Activated T-cell treated with anti-CD3 and anti-CD28 coated beads, Interleukin-2, amount 50 U/mL, for 4 hours (primary cell): ENCODE data around the gene TAP2. TPM values are rescaled to one million over a fixed set of nuclear protein-coding genes. Genes with fewer than 3 reads are reported as not detected.
"Not testable (repeated sequence)": the region's sequence is repeated elsewhere in the genome, so short reads cannot be mapped to it uniquely, and the experiment has no call there.

Experiments used
- ATAC-seq, 2 donors: fragments of 200-7000 bp; cut with Tn5 transposase; one replicate each; pipeline ENCODE4 v1.10.0; 2021
- DNase-seq: peaks from one replicate; pipeline ENCODE4 v3.0.0-alpha.2; 2020
- H3K27me3 Mint-ChIP-seq: one replicate; pipeline ENCODE4 v1.8.0; 2021; ENCODE audit warnings: low read depth, mixed read lengths
- H3K36me3 Mint-ChIP-seq: one replicate; pipeline ENCODE4 v1.8.0; 2022; ENCODE audit warnings: mixed read lengths; ENCODE audit not compliant: insufficient read depth
- H3K4me1 Mint-ChIP-seq: one replicate; pipeline ENCODE4 v1.8.0; 2021; ENCODE audit warnings: low read depth, mixed read lengths
- H3K4me3 Mint-ChIP-seq: one replicate; pipeline ENCODE4 v1.8.0; 2021; ENCODE audit warnings: mild to moderate bottlenecking, moderate library complexity, mixed read lengths
- H3K9me3 Mint-ChIP-seq: one replicate; pipeline ENCODE4 v1.8.0; 2021; ENCODE audit warnings: mixed read lengths
- total RNA-seq, 3 donors: library from RNA; stranded (reverse); gene quantifications; one replicate each; pipeline ENCODE4 v1.2.1, GENCODE V29; 2021

TAP2 gene
- total RNA-seq, 3 donors from 2014 or later, result 288 to 334 (median 305) TPM

DNA sequence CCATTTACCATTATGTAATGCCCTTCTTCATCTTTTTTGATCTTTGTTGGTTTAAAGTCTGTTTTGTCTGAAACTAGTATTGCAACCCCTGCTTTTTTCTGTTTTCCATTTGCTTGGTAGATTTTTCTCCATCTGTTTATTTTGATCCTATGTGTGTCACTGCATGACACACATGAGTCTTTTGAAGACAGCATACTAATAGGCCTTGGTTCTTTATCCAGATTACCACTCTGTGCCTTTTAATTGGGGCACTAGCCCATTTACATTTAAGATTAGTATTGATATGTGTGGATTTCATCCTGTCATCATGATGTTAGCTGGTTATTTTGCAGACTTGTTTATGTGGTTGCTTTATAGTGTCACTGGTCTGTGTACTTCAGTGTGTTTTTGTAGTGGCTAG is 33.1 kb downstream of the TAP2 start:
- H3K4me1 Mint-ChIP-seq, H3K9me3 Mint-ChIP-seq, DNase-seq, H3K36me3 Mint-ChIP-seq, H3K4me3 Mint-ChIP-seq: not testable (repeated sequence)
- peak; percentile 52 to 58 for ATAC-seq
- peaks cover 43% of the 10 kb centered on the region for H3K27me3 Mint-ChIP-seq

DNA sequence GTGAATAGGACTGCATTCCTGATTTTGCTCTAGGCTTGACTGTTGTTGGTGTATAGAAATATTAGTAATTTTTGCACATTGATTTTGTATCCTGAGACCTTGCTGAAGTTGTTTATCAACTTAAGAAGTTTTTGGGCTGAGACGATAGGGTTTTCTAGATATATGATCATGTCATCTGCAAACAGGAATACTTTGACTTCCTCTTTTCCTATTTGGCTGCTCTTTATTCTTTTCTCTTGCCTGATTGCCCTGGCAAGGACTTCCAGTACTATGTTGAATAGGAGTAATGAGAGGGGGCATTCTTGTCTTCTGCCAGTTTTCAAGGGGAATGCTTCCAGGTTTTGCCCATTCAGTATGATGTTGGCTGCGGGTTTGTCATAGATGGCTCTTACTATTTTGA is 35.1 kb downstream of the TAP2 start:
- peaks cover 47% of the 10 kb centered on the region for H3K27me3 Mint-ChIP-seq
- no peaks in the 10 kb centered on the region for H3K4me1 Mint-ChIP-seq
- H3K36me3 Mint-ChIP-seq, result peaks cover 2% of the 10 kb centered on the region
- peaks cover 7% of the 10 kb centered on the region for H3K9me3 Mint-ChIP-seq
- no peak overlapping the region for H3K4me3 Mint-ChIP-seq
- DNase-seq (no peak), ATAC-seq (no peak)

DNA sequence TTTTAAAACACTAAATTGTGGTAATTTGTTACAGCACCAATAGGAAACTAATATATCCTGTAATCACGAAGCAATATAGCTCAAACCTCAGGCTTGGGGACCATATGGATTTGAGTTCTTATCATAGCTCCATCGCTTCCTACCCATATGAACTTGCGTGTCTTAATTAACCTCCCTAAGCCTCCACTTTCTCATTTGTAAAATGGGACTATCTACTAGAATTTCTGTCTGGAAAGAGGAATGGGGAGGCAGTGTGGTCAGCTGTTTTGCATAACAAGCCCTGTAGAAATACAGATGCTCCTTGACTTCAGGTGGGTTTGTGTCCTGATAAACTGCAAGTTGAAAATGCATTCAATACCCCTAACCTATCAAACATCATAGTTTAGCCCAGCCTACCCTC is 38.8 kb downstream of the TAP2 start:
- peaks cover 2% of the 10 kb centered on the region for H3K36me3 Mint-ChIP-seq
- H3K4me1 Mint-ChIP-seq, result peaks cover 12% of the 10 kb centered on the region
- H3K27me3 Mint-ChIP-seq, result peaks cover 45% of the 10 kb centered on the region
- ATAC-seq (no peak), DNase-seq (no peak)
- peaks cover 9% of the 10 kb centered on the region for H3K9me3 Mint-ChIP-seq
- H3K4me3 Mint-ChIP-seq, result no peak overlapping the region

DNA sequence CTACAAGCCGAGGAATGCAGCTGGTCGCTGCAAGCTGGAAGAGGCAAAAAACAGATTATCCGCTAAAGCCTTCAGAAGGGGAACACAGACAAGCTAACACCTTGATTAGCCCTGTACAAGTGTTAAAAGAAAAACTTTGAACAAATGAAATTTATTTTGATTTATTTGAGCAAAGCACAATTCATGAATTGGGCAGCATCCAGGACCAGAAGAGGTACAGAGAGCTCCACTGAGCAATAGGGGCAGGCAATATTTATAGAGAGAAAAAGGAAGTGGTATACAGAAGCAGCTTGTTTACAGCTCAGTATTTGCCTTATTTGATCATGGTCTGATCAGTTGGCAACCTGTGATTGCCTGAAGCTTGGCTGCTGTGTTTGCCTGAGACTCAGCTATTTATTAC is 39.4 kb downstream of the TAP2 start:
- no peak for DNase-seq
- Mint-ChIP-seq H3K27me3 (peaks cover 39% of the 10 kb centered on the region), H3K36me3 (peaks cover 2% of the 10 kb centered on the region), H3K4me1 (peaks cover 17% of the 10 kb centered on the region), H3K9me3 (peaks cover 9% of the 10 kb centered on the region), H3K4me3 (no peak overlapping the region)
- ATAC-seq, result no peak

DNA sequence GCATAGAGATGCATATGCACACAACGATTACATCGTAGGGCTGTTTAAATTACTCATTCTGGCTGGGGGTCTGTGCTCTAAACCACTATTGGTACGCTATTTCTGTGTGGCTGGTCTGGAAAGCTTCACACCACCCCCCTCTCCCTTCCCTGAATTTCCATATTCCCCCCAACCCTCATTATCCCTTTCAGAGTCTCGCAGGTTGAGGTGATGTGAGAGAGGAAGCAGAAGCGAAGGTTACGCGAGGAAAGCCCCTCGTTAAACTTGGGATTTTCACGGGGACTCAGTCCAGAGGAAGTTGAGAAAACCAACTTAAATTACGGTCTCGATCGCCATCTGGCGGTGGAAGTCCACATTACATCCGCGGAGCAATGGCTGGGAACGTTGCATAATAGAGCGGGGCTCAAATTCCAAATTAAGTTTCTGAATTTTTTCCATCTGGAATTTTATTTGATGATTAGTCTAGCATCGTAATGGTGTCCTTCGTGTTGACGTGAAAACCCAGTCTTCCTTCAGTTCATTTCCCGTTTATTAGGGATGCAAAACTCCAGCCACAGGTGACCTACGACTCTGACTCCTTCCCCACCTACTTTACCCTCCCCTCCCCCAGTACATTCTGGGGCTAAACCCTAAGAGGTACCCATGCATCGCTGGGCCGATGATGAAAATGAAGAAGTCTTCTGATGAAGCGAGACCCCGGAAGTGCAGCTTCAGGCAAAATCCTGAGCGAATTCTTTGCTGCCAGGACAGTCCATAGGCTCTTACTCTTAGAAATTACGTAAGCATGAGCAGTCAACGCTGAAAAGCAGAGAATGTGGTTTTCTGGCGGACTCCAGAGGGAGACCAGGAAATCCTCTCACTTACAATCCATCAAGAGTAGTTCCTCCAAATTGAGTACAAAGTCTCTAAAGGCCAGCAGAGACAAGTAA is 41.4 kb downstream of the TAP2 start:
- ATAC-seq, result peak; percentile 62 to 78
- Mint-ChIP-seq H3K27me3 (peaks cover 46% of the 10 kb centered on the region), H3K9me3 (peaks cover 9% of the 10 kb centered on the region), H3K36me3 (peaks cover 2% of the 10 kb centered on the region), H3K4me1 (peaks cover 20% of the 10 kb centered on the region), H3K4me3 (peak overlapping the region; percentile 71)
- peak; percentile 82 for DNase-seq

DNA sequence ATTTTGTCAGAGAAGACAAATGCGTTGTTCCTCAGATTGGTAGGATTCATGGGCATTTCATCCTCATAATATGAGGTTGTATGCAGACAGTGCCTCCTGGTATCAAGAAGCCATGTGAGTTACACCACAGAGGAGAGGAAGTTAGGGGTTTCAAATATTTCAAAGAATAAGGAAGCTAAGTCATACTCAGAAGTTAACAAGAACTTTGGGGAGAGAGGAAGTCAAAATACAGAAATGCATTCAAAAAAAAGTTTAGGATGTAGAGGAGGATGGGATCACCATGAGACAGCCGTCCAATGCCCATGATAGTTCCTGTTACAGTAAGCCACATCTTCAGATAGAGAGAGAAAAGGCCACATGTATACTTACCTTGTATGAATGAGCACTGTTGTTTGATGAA is 44.0 kb downstream of the TAP2 start:
- ATAC-seq, result no peak
- no peak overlapping the region for H3K4me3 Mint-ChIP-seq
- H3K4me1 Mint-ChIP-seq, result peaks cover 20% of the 10 kb centered on the region
- H3K9me3 Mint-ChIP-seq, result peaks cover 9% of the 10 kb centered on the region
- no peak for DNase-seq
- peaks cover 2% of the 10 kb centered on the region for H3K36me3 Mint-ChIP-seq
- peaks cover 53% of the 10 kb centered on the region for H3K27me3 Mint-ChIP-seq

DNA sequence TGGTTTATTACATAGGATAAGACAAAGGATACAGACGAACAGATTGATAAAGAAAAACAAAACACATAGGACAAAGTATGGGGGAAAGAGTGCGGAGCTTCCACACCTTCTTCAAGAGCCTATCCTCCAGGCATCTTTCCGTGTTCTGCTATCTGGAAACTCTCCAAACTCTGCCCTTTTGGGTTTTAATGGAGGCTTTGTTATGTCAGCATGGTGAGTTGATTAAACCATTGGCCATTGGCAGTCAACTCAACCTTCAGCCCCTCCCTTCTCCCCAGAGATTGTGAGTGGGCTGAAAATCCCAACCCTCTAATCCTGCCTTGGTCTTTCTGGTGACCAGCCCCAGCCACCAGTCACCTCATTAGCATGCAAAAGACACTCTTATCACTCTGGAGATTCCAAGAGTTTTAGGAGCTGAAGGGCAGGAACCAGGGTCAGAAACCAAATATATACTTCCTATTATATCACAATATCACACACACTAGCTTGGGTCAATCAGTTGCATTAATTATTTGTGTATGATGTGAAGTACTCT is 45.6 kb downstream of the TAP2 start:
- peaks cover 56% of the 10 kb centered on the region for H3K27me3 Mint-ChIP-seq
- no peak overlapping the region for H3K4me3 Mint-ChIP-seq
- DNase-seq, result no peak
- peaks cover 20% of the 10 kb centered on the region for H3K4me1 Mint-ChIP-seq
- no peak for ATAC-seq
- no peaks in the 10 kb centered on the region for H3K36me3 Mint-ChIP-seq
- no peaks in the 10 kb centered on the region for H3K9me3 Mint-ChIP-seq

DNA sequence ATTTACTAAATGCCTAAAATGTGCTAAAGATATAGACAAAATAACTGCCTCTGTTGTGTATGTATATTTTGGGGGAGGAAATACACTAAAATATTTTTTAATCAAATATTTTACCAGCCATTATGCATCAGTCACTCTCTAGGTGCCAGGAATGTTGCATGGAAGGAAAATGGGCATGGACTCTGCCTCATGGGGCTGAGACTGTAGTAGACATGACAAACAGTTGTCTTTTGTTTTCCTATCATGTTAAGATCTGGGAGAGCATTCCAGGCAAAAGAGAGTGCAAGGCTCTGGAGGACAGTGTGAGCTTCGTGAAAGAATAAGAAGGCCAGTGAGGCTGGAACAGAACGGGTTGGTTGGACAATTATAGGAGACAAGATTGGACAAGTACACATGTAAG is 48.2 kb downstream of the TAP2 start:
- no peak for DNase-seq
- H3K9me3 Mint-ChIP-seq, result no peaks in the 10 kb centered on the region
- H3K4me3 Mint-ChIP-seq, result no peak overlapping the region
- no peaks in the 10 kb centered on the region for H3K36me3 Mint-ChIP-seq
- H3K27me3 Mint-ChIP-seq, result peaks cover 62% of the 10 kb centered on the region
- ATAC-seq, result no peak
- H3K4me1 Mint-ChIP-seq, result peaks cover 11% of the 10 kb centered on the region

Other genes starting within 250 kb of the TAP2 start
- gene HLA-DRB1, start 248.9 kb downstream of the TAP2 start, total RNA-seq, result 10 to 100 TPM in 2 of 3 donors, 1 to 10 TPM in 1; 6.4 to 15.0 (median 11.3) TPM
- gene HLA-DQA1, start 201.3 kb downstream of the TAP2 start, total RNA-seq, result 10 to 100 TPM in 1 of 3 donors, 1 to 10 TPM in 2; 6.6 to 13.1 (median 6.7) TPM
- gene HLA-DQB1, start 172.1 kb downstream of the TAP2 start, total RNA-seq, result 10 to 100 TPM in 1 of 3 donors, 1 to 10 TPM in 2; 3.8 to 12.5 (median 6.2) TPM
- under 1 TPM in 2 of 3 donors, not detected in 1; 0.41 to 0.50 TPM for gene HLA-DQA2, start 97.3 kb downstream of the TAP2 start, total RNA-seq
- under 1 TPM in 2 of 3 donors, not detected in 1; 0.56 to 0.82 TPM for gene HLA-DQB2, start 75.2 kb downstream of the TAP2 start, total RNA-seq
- gene HLA-DOB, start 21.7 kb downstream of the TAP2 start, total RNA-seq, result 1 to 10 TPM in 2 of 3 donors, under 1 TPM in 1; 0.82 to 2.0 (median 1.2) TPM
- gene PSMB8, start 5.3 kb upstream of the TAP2 start, total RNA-seq, result 100 to 1,000 TPM; 327 to 343 (median 337) TPM
- 100 to 1,000 TPM; 457 to 505 (median 503) TPM for gene TAP1, start 15.0 kb upstream of the TAP2 start, total RNA-seq
- gene PSMB9, start 15.5 kb upstream of the TAP2 start, total RNA-seq, result 100 to 1,000 TPM; 208 to 241 (median 210) TPM
- gene HLA-DMB, start 102.3 kb upstream of the TAP2 start, total RNA-seq, result 1 to 10 TPM in 2 of 3 donors, under 1 TPM in 1; 0.46 to 1.6 (median 1.4) TPM
- 1 to 10 TPM; 4.3 to 6.4 (median 5.5) TPM for gene HLA-DMA, start 114.4 kb upstream of the TAP2 start, total RNA-seq
- 100 to 1,000 TPM; 338 to 358 (median 348) TPM for gene BRD2, start 129.9 kb upstream of the TAP2 start, total RNA-seq
- 1 to 10 TPM; 2.0 to 2.1 (median 2.1) TPM for gene HLA-DOA, start 170.9 kb upstream of the TAP2 start, total RNA-seq
- 10 to 100 TPM; 18.0 to 31.5 (median 19.8) TPM for gene HLA-DPA1, start 234.9 kb upstream of the TAP2 start, total RNA-seq
- 1 to 10 TPM; 6.0 to 9.8 (median 6.3) TPM for gene HLA-DPB1, start 237.3 kb upstream of the TAP2 start, total RNA-seq